HG03103 (cell line): ENCODE data around the gene ANKRD22.
"Not testable (repeated sequence)": the region's sequence is repeated elsewhere in the genome, so short reads cannot be mapped to it uniquely, and the experiment has no call there.

Experiments used
- ATAC-seq: cut with Tn5 transposase; IDR thresholded peaks from one replicate; pipeline ENCODE4 v1.9.1; 2021; ENCODE audit warnings: low read depth; ENCODE audit not compliant: unreplicated experiment

The ANKRD22 gene

DNA sequence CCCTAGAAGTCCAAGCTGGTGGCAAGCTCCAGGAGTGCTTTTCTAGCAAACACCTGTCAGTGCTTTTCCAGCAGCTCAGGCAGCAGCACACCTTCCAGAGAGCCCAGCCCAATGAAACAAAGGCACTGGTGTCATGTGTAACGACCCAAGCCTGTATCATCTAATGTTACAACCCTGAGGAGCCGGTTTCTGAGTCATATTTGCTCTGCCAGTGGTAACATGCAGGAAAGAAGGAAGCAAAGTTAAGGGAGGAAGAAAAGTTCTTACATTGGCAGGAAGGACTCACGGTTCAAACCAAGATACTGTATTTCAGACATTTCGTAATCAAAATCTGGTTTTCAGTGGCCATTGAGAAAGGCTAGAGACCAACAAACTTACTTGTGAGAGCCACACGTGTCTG, at the start of gene ANKRD22:
ANKRD22 (minus strand) TSS at position 139 of the 400 bp plus-strand sequence. CDS start 237 bp downstream, outside the sequence.
- ATAC-seq = no peak

DNA sequence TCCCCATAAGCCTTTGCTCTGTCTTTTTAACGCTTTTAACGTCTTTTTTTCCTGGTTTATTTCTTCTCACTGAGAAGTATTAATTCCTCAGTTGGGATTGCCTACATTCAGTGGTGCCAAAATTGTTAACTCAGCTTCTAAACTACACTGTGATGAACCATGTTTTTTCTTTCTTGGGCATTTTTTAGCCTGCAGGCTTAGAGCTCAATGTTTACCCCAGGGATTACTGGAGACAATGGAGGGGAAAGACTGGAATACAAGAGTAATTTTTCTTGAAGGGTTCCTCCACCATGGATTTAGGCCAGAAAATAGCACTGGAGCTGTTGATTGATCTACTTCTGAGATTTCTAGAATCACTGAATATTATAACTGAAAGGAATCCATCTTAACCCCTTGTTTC, 48.2 kb upstream of the ANKRD22 start:
- no peak for ATAC-seq

DNA sequence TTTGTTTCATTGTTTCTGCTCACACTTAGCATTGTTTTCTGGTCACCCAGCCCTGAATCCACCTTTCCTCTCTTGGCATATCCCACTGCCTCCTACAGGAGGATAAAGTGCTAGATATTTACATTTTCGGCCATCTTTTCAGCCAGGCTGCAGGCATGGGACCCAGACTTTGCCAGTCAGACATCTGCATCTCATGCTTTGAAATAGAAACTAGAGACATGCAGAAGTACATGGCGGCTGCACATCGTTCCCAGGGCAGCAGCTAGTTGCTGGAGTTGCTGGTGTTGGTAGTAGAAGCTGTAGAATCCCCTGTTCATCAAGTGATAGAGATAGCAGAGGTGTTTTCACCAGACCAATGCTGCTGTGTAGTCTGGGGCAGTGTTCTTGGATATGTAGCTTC, 47.1 kb upstream of the ANKRD22 start:
- ATAC-seq = no peak

DNA sequence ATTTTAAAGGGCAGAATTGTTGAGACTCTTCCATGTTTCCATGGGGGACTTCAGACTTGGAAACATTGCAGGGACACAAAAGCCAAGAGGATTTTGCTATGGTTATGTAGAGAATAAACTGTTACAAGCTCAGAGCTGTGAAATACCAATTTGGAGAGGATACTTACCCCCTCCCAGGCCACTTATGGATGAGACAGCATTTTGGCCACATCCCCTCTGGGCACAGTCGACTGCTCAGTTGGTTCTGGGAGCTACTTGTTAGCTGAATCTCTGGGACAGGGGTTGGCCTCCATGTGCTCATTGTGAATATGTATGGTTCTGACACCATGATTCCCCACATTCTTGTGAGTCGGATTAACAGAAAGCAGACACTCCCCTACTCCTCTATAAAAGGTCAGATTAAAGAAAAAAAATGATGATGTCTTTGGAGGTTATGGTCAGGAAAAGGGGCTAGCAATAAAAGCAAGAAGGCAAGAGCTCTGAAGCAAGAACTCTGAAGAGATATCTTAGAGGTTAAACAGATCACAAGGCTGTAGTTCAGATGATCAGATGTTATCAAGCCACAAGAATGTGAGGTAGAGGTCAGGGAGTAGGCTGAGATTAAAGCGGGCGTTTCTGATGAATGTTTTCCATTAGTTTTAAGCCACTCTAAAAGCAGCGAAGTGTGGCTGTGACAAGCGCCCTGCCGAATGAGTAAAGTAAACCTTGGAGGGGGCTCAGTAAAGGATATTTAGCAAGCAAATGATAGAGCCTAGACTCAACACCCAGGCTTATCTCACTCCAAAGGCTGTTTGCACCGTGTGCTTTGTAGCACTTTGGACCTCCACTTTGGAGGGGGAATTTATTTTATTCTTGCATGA, 45.6 kb upstream of the ANKRD22 start:
- no peak for ATAC-seq

DNA sequence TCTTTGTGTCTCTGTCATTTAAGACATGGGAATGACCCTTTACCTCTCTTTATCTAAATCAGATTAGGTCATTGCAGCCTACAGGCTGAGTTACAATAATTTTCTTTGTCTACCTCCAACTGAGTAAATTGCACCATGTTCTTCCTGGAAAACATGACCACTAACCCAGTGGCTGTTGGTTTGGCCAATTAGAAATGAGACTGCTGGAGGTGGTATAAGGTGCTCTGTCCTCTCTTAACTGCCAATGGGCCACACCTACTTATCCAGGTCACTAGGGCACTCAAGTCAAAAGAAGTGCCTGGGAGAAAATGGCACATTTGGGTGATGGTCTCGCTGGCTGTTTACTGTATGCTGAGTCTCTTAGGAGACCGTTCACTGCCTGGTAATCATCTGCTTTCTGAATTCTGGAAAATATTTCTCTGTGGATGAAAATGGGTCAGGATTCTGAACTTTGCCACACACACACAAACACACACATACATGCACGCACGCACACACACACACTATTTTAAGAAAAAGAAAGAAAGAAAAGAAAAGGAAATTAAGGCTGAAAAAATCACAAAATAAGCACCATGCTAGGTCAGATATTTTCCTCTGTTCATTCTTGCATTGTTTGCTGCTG, 44.8 kb upstream of the ANKRD22 start:
- ATAC-seq = no peak

DNA sequence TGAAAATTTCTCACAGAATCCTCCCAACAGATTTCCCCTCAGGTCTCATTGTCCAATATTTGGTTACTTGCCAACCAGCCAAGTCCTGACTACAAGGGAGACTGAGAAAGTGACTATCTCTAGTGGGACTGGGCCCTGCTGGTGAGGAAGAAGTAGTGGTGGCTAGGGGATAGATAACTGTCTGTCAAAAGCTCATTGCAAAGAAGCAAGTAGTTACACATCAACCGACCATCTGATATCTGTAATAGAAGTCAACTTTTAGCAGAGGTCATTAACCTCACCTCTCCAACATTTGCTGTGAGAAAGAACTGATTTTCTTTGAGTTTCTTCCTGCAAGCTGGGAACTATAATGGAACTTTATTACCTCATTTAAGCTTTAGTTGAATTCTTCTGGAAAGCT, 43.6 kb upstream of the ANKRD22 start:
- no peak for ATAC-seq

DNA sequence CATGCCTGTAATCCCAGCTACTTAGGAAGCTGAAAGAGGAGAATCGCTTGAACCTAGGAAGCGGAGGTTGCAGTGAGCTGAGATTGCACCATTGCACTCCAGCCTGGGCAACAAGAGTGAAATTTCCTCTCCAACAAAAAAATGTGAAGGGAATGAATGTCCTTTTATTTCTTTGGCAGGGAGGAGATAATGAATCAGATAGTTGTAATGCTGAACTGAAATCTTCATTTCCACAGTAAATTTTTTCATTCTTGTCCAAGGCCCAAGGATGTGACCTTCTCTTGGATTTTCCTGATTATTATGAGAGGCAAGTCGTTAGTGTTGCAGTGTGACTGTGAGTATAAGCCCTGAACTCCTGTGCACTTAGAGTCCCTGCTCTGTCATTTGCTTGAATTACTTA, 42.0 kb upstream of the ANKRD22 start:
- no peak for ATAC-seq

DNA sequence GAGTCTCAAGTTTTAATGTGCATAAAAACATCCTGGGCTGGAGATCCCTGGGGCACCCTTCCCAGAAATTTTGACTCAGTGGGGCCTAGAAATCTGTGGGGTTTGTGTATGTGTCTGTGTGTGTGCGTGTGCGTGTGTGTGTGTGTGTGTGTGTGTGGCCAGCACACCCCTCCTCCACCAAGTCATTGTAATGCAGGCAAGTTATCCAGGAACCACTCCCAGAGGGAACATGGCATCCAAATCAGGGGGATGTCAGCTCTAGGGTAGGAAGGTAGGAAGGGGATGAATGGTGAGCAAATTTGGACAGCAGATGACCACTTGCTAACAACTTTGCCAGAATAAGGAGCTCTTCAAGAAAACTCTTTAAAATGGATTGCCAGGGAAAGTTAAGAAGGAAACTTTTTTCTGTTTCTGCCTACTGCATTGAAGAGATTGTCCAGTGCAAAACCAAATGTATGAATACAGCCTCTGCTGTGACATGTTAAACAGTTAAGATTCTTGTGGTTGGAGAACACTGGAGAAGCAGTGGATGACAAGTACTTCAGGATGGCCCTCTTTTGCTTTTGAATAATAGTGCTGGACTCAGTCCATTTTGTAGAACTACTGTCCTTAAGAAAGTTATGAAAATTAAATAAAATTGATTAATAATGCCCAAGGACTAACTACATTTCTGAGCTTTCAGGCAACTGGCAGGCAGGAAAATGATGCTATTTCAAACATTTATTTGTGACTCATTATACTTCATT, 40.8 kb upstream of the ANKRD22 start:
- no peak for ATAC-seq

DNA sequence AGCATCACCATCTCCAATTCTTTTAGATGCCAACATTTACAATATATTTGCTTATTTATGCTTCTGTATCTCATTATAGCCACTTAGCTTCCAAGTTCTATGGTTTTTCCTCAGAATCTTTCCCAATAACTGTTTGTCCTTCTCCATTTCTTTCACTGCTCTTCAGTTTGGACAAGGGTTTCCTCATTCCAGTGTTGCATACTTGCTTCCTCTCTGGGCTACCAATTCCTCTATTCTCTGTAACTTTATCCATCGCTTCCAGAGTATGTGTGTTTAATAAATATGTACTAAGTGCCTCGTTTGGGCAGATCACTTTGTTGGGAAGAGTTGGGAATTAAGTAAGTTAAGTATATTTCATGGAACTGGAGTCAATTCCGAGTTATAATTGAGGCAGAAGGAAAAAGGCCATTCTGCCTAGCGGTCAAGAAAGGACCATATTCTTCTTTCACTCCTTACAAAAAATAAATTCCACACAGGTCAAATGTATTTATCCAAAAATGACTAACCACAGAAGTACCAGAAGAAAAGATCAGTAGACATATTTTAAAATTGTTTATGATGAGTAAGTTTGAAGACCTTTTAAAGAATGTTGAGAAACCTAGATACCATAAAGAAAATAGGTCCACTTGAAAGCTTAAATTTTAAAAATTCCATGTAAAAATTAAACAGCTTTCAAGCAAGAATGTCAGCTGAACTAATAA, 39.2 kb upstream of the ANKRD22 start:
- no peak for ATAC-seq

DNA sequence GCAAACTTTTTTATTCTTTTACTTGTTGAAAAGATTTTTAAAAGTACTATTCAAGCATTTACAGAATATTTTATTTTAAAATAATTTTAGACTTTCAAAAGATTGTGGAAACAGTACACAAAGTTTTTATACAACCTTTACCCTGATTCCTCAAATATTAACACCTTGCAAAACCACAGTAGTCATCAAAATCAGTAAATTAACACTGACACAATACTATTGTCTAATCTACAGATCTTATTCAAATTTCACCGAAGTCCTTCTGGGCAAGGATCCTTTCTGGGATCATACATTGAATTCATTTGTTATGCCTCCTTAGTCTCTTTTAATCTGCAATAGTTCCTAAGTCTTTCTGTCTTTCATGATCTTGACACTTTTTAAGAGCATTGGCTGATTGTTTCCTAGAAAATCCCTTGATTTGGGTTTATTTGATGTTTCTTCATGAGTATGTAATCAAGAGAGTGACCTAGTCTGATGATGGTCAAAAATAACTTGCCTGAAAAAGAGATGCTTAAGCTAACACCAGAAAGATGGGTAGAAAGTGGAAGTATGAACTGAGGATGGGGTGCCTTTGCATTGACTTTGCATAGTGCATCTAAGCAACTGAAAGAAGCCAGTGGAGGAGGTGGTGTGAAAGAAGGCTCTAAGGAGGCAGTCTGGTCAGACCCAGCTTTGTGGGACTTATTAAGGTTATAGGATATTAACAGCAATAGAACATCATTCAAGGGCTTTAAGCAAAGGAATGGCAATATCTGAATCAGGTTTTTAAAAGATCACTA, 38.1 kb upstream of the ANKRD22 start:
- ATAC-seq = peak; percentile 59

DNA sequence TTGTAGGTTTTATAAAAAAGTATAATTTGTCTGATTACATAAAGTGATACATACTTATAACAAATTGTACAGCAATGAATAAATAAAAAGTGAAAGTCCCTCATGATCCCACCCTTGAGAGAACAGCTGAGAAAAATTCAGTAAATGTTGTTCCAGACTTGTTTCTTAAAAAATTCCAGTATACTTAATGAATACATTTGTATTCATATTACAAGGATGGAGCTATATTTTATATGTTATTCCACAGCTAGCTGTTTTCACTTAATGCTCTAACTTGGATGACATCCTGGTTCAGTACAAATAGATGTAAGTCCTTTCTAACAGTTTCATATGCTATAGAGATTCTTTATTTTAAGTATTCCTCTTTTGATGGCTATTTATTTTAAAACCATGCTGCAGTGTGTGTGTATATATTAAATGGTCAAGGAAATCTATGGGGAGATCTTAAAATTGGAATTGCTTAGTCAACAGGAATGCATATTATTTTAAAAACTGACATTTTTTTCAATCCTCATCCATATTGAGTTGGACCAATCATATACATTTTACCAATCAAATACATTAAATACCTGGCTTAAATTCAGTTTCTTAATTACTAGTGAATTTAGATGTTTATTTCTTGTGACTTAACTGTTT, 37.3 kb upstream of the ANKRD22 start:
- ATAC-seq = no peak

DNA sequence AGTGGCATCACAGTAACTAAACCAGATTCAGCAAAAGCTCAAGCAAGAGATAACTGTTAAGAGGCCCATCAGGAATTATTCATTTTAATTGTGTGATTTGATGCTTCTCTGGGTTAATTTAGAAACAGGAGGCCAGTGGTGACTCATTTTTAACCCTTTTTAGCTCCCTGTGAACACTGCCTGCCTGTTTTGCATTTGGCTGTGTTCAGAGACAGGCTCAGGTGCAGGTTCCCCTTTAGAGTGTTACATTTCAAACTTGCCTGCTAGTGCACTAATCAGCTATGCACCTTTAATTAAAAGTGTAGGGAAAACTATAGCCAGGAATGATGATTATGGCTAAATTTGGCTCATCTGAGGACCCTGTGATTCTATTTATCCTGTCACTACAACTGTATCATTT, 34.9 kb upstream of the ANKRD22 start:
- ATAC-seq = peak; percentile 45

DNA sequence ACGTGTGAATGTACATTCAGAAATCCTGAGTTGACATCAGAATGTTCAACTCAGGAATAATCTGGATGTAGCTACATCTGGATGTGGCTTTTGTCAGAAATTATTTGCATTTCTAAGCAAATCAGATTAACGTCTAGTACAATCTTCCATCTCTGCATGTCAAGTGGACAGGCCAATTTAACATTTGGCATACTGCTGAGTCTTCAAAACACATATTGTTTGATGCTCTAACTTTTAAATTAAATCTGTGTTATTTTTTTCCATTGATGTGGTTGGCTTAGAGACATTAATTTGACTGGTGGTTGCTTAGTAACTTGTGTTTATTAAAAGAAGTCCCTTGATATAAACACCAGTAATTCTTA, 31.8 kb upstream of the ANKRD22 start:
- ATAC-seq = no peak

DNA sequence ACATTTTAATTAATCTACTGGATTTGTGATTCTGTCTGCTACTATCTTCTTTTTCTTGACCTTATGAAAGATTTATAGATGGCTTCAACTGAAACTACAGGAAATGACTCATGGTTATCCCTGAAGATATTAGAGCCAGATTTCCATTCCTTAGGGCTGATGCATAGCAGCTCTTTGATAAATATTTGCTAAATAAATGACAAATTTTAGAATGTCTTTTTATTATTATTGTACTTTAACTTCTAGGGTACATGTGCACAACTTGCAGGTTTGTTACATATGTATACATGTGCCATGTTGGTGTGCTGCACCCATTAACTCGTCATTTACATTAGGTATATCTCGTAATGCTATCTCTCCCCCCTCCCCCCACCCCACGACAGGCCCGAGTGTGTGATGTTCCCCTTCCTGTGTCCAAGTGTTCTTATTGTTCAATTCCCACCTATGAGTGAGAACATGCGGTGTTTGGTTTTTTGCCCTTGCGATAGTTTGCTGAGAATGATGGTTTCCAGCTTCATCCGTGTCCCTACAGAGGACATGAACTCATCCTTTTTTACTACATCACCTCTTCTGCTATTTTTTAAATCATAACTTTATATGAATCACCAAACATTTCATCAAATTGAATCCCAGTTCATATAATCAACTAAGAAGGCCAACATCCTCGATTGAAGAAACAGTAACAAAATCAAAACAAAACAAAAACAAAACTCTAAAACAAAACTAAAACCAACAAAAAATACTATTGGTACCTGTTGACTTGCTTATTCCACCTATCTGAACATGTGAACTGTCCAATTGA, 31.2 kb upstream of the ANKRD22 start:
- ATAC-seq = not testable (repeated sequence)

DNA sequence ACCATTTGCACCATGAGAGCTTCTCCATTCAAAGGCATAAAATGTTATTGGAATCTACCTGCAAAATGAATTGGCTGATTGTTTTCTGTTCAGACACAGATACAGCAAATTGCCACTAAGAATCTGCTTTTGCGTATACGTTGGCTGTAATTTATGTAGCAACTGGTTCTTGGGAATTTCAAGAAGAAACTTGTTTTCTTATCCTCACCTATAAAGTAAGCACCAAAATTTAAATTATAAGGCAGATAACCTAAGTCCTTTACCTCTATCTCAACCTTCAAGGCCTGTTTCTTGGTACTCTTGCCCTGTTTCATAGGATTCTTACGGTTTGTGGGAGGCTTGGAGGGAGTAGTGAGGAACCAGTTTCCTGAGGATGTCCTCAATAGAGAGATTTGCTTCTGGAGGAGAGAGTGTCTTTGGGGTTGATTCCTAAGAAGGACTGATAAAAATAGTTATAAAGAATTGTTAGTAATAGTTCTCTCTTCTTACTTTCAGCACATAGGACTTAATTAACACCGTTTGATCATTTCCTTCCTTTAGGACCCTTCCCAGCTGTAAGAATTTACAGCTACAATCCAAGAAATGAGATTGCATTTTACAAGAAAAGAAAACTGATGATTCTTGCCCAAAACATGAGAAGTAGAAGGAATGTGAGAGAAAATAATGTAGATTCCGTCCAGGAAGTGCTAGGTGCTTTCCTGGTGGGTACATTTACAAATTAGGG, 30.4 kb upstream of the ANKRD22 start:
- ATAC-seq = no peak

DNA sequence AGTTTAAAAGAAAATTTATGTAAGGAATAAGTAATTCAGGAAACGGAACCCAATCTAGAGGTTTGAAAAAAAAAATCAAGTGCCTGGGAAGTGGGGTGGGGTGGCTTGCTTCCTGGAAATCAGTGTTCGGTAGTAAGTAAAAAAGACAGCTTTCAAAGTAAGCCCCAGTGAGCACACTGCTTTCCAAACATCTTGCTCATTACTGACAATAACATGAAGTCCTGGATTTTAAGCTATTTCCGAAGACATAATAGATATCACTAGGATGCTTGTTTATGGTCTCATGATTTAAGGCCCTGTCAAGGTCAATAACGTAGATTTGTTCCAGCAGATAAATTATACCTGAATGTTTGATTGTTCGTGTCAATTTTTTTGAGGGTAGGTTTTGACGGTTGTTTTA, 29.7 kb upstream of the ANKRD22 start:
- ATAC-seq = no peak

DNA sequence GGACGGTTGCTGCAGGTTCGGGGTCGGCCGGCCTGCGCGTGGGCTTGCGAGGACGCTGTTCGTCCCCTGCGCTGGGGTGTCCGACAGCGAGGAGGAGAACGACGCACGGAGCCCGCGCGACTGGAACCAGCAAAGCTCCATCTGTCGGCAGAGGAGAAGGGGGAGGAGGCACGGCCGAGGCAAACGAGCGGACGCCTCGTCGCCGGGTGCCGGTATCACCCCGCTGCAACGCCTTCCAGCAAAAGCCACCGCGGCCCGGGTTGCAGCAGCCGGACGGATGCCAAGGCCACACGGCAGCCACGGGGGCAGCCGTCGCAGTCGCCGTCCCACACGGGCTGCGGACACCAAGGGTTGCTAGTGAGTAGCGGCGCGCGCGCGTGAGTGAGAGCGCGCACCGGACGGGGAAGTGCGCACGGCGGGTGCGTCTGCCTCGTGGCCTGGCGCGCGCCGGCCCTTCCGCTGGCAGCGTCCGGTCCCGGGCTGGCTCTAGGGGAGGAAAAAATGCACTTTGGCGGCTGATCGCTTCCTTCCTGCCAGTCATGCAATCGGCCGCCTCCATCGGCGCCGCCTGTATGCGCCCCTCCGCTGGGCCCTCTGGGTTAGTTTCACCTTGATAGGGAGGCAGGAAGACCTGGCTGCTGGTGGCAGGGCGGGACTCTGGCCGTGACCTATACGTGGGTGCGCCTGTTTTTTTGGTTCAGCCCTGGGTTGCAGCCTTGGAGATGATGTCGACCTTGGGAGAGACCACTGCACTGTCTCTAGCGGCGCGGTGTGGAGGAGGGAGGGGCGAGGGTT, 28.8 kb upstream of the ANKRD22 start:
- peak; percentile 60 for ATAC-seq
